22Rv1 (cell line): ENCODE data around the gene SPA17.

ENCODE experiments used
- H3K27ac ChIP-seq: fragments of 450-650 bp; 2 replicates; pipeline ENCODE4 v1.5.1; 2017
- ZFX ChIP-seq: fragments of 450-650 bp; IDR thresholded peaks from 2 replicates; pipeline ENCODE4 v1.6.1; 2017; ENCODE audit warnings: antibody characterized with exemption, borderline replicate concordance
- TF ChIP-seq, protein P1 (sequence below): fragments of 450-650 bp; IDR thresholded peaks from 2 replicates; pipeline ENCODE4 v1.5.1; 2017; ENCODE audit warnings: mild to moderate bottlenecking

SPA17 gene

DNA sequence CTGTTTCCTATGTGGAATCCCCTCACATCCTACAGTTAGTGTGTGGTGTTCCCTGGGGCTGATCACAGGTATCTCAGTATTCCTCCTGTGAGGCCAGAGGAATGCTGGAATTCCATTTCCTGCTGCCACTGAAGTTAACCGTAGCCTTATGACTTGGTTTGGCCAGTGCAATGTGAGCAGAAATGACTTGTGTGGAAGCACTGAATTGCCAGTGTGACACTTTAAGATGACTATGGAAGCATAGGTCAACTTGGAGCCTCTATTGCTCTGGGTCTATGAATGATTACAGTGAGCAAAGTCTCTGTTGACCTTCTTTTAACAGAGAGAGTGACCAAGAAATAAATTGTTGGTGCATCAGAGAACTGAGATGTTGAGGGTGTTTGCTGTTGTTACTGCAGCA lies 34.5 kb upstream of the SPA17 start:
- no peak overlapping the region for H3K27ac ChIP-seq
- TF ChIP-seq, protein P1, sequence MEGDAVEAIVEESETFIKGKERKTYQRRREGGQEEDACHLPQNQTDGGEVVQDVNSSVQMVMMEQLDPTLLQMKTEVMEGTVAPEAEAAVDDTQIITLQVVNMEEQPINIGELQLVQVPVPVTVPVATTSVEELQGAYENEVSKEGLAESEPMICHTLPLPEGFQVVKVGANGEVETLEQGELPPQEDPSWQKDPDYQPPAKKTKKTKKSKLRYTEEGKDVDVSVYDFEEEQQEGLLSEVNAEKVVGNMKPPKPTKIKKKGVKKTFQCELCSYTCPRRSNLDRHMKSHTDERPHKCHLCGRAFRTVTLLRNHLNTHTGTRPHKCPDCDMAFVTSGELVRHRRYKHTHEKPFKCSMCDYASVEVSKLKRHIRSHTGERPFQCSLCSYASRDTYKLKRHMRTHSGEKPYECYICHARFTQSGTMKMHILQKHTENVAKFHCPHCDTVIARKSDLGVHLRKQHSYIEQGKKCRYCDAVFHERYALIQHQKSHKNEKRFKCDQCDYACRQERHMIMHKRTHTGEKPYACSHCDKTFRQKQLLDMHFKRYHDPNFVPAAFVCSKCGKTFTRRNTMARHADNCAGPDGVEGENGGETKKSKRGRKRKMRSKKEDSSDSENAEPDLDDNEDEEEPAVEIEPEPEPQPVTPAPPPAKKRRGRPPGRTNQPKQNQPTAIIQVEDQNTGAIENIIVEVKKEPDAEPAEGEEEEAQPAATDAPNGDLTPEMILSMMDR = no peak
- TF ChIP-seq ZFX = no peak

DNA sequence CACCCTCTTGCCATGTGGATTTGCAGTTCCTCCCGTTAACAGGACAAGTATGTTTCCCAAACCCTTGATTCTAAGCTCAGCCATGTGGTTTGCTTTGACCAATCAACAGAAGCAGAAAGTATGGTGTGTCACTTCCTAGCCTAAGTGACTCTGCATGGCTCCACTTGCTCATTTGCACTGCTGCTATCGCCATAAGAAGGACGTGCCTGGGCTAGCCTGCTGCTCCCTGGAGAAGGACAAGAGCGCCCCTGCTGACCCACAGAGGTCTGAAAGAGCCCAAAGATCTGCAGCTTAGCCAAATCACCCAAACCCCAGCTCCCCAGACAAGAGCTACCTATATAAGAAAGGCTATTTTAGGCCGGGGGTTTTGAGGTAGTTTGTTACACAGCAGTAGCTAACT lies 33.0 kb upstream of the SPA17 start:
- no peak for TF ChIP-seq ZFX
- TF ChIP-seq, protein P1 = no peak
- H3K27ac ChIP-seq = no peak overlapping the region

DNA sequence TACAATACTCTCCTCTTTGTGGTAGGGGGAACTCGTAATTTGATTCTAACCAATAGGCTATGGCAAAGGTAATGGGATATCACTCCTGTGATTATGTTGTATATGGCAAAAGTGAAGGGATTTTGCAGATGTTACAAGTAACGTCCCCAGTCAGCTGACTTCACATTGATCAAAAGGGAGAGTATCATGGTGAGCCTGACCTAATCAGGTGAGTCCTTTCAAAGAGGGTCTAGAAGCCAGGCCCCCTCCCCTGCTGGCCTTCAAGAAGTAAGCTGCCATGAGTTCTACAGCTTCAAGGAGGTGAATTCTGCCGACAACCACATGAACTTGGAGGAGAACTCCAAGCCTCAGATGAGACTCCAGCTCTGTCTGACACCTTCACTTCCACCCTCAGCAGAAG lies 31.1 kb upstream of the SPA17 start:
- TF ChIP-seq, protein P1 = no peak
- TF ChIP-seq ZFX = no peak
- H3K27ac ChIP-seq = no peak overlapping the region

DNA sequence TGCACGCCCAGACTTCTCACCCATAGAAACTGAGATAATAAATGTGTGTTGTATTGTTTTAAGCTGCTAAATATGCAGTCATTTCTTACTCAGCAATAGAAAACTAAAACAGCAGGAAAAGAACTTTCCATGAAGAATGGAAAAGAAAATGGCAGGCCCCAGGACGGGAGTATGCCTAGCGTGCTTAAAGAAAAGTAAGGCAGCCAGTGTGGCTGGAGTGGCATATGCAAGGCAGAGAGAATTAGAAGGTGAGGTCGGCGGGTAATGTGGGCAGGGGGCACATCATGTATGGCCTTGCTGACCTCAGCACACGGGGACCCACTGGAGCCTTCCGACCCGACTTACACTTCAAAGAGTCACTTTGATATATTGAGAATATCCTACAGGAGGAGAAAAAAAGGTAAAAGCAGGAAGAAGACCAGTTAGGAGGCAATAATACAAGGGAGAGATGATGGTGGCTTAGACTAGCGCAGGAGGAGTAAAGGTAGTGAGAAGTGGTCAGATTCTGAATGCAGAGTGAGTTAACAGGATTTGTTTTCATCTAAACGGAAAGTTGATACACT lies 30.6 kb upstream of the SPA17 start:
- no peak overlapping the region for H3K27ac ChIP-seq
- TF ChIP-seq, protein P1 = no peak
- TF ChIP-seq ZFX = no peak

DNA sequence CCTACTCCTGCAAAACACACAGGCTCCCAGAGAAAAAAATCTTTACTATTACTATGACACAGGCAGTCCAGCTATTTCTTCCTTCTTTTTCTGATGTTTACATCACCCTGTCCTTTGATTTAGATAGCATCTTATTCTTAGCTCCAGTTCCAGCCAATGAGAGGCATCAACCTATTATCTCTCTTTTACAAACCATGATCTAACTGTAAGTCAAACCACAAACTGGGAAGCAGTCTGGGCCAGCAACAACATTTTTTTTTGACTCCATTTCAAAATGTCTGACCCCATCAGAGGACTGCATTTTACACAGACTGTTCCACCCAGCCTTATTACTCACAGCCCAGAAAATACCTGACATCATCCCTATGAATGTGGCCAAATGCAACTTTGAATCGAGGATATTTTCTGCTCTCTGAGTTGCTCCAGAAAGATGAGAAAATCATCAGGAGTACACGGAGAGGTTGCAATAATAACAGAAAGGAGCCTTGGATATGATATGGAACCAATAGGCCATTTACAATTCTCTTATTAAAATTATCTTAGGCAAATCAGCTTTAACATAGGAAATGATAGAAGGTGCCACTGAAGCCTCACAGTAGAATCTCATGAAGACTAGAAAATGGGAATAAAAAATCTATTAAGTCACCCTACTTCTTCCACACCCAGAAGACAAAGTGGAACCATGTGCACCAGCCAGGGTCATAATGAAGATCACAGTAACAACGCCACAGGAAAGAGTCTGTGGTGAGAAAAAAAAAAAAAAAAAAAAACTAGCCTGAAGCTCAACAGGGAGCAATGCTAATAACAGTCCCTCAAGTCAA lies 29.9 kb upstream of the SPA17 start:
- TF ChIP-seq ZFX = no peak
- TF ChIP-seq, protein P1 = no peak
- no peak overlapping the region for H3K27ac ChIP-seq

DNA sequence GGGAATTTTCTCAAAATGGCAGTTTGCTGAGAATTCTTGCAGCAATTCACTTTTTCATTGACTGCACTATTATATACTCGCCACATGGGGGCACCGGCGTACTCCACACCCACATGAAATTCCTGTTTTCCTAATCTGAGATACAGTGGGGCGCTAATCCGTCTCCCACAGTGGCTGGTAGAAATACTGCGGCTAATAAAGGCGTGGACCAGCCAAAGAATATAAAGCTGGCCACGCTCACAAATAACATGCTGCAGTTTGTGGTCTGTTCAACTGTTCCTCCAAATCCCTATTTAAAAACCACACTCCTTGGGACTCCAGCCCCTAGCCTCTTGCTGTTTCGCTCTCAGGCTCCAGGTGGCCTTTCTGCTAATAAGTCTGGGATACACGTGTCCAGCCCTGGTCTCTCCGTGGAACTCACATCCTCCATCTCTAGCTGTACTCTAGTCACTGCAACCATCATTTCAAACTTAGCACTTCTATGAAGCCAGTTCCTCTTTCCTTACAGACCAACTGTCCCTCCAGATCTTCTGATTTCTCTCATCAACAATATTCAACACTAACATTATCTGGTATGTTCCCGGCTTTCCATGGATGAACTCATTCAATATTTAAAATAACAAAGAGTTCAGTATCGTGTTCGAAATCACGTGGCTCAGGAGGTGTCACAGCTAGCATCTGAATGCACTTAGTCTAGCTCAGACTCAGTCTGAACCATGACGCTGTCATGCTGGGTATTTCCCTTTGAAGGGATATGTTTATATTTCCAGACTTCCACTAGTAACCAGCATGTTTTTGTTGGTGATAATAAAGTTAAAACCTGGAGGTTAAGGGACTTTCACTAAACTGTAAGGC lies 29.1 kb upstream of the SPA17 start:
- TF ChIP-seq ZFX = no peak
- TF ChIP-seq, protein P1 = peak; percentile 94

More for the DNA sequence above, 29.1 kb upstream of the SPA17 start:
- H3K27ac ChIP-seq = no peak overlapping the region
